Smooth muscle cell (in vitro differentiated cells): ENCODE data around the gene AGFG1. TPM values are rescaled to one million over a fixed set of nuclear protein-coding genes. Genes with fewer than 3 reads are reported as not detected.

Experiments
- DNase-seq: peaks from one replicate; lab custom pipeline; 2025; ENCODE audit not compliant: unreplicated experiment; lab: John Stamatoyannopoulos, UW
- H2AFZ ChIP-seq: fragments of 200-600 bp; sonication (generic); 2 replicates; pipeline ENCODE4 v1.6.0; 2016; ENCODE audit warnings: antibody characterized with exemption, low read depth, mild to moderate bottlenecking
- H3F3A ChIP-seq: fragments of 200-600 bp; sonication (generic); 2 replicates; pipeline ENCODE4 v1.6.0; 2017; ENCODE audit warnings: antibody characterized with exemption, low read depth
- H3K27ac ChIP-seq: fragments of 200-600 bp; sonication (generic); 2 replicates; pipeline ENCODE4 v1.5.1; 2016; ENCODE audit warnings: low read depth, mild to moderate bottlenecking
- H3K27me3 ChIP-seq: fragments of 200-600 bp; sonication (generic); 2 replicates; pipeline ENCODE4 v1.6.1; 2016; ENCODE audit warnings: low read depth, mild to moderate bottlenecking
- H3K36me3 ChIP-seq: fragments of 200-600 bp; sonication (generic); 2 replicates; pipeline ENCODE4 v1.5.1; 2016; ENCODE audit warnings: low read depth
- H3K4me1 ChIP-seq: fragments of 200-600 bp; sonication (generic); 2 replicates; pipeline ENCODE4 v1.5.1; 2016; ENCODE audit warnings: low read depth
- H3K4me2 ChIP-seq: fragments of 200-600 bp; sonication (generic); 2 replicates; pipeline ENCODE4 v1.6.0; 2016; ENCODE audit warnings: mild to moderate bottlenecking
- H3K4me3 ChIP-seq: fragments of 200-600 bp; sonication (generic); 2 replicates; pipeline ENCODE4 v1.5.1; 2016; ENCODE audit warnings: mild to moderate bottlenecking
- H3K79me2 ChIP-seq: fragments of 200-600 bp; sonication (generic); 2 replicates; pipeline ENCODE4 v1.6.0; 2016; ENCODE audit warnings: low read depth, mild to moderate bottlenecking
- H3K9ac ChIP-seq: fragments of 200-600 bp; sonication (generic); 2 replicates; pipeline ENCODE4 v1.6.0; 2016; ENCODE audit warnings: low read depth
- H3K9me3 ChIP-seq: fragments of 200-600 bp; sonication (generic); replicated peaks from 2 replicates; pipeline ENCODE4 v1.5.1; 2016; ENCODE audit warnings: low read depth
- H4K20me1 ChIP-seq: fragments of 200-600 bp; sonication (generic); 2 replicates; pipeline ENCODE4 v1.6.0; 2016; ENCODE audit warnings: low read depth
- WGBS: methylation state at CpG from one replicate; pipeline ENCODE4 v1.1.7; 2016; ENCODE audit warnings: low lambda C conversion rate; 5-methylcytosine and 5-hydroxymethylcytosine counted together
- polyA plus RNA-seq: library from polyadenylated mRNA; unstranded; fragments of >200 nt; fragmentation: Nextera tagmentation; extraction: Ambion mirVana; gene quantifications from 2 replicates; pipeline ENCODE4 v1.2.1, GENCODE V29; 2016
- total RNA-seq: library from RNA; depleted of rRNA; stranded (reverse); fragments of >200 nt; gene quantifications from 2 replicates; pipeline ENCODE4 v1.2.3, GENCODE V29; 2014
- TF ChIP-seq, protein P1 (sequence below): fragments of 200-600 bp; sonication (generic); IDR thresholded peaks from 2 replicates; pipeline ENCODE4 v1.5.1; 2017; ENCODE audit warnings: borderline replicate concordance, mild to moderate bottlenecking, antibody characterized with exemption; ENCODE audit not compliant: insufficient read depth, poor library complexity, severe bottlenecking

AGFG1 gene
- total and polyA plus RNA-seq, 2 experiments from 2014 or later, result 60.5 to 127 TPM

DNA sequence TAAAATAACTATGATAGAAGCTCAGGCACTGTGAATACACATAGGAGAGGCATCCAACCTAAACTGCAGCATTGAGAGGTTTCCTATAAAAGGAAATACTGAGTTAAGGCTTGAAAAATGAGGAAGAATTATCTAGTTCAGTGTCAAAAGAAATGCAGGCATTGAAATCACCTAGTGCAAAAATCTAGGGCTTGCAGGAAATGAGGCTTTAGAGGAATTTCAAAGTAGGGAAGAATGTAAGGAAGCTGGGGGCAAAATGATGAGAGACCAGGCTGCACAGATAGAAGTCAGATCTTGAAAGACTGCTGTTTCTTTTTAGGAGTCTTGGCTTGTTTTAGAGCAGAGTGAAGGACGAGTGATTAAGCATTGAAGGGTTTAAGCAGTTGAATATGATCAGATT, 98.7 kb downstream of the AGFG1 start:
- H3K4me3 ChIP-seq, result no peak overlapping the region
- peak overlapping the region; percentile 24 for H3K4me2 ChIP-seq
- H3K79me2 ChIP-seq, result no peaks in the 10 kb centered on the region
- H3K9me3 ChIP-seq, result no peaks in the 10 kb centered on the region
- 24% methylated on average over 1 of the region's 1 CpG for WGBS
- no peaks in the 10 kb centered on the region for H3K4me1 ChIP-seq
- no peaks in the 10 kb centered on the region for H4K20me1 ChIP-seq
- DNase-seq, result no peak
- H3F3A ChIP-seq, result peaks cover 21% of the 10 kb centered on the region
- no peaks in the 10 kb centered on the region for H3K27me3 ChIP-seq
- H3K27ac ChIP-seq, result peak overlapping the region; percentile 37
- H2AFZ ChIP-seq, result no peak overlapping the region
- no peak overlapping the region for H3K9ac ChIP-seq
- TF ChIP-seq, protein P1, sequence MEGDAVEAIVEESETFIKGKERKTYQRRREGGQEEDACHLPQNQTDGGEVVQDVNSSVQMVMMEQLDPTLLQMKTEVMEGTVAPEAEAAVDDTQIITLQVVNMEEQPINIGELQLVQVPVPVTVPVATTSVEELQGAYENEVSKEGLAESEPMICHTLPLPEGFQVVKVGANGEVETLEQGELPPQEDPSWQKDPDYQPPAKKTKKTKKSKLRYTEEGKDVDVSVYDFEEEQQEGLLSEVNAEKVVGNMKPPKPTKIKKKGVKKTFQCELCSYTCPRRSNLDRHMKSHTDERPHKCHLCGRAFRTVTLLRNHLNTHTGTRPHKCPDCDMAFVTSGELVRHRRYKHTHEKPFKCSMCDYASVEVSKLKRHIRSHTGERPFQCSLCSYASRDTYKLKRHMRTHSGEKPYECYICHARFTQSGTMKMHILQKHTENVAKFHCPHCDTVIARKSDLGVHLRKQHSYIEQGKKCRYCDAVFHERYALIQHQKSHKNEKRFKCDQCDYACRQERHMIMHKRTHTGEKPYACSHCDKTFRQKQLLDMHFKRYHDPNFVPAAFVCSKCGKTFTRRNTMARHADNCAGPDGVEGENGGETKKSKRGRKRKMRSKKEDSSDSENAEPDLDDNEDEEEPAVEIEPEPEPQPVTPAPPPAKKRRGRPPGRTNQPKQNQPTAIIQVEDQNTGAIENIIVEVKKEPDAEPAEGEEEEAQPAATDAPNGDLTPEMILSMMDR, result no peak
- no peaks in the 10 kb centered on the region for H3K36me3 ChIP-seq

DNA sequence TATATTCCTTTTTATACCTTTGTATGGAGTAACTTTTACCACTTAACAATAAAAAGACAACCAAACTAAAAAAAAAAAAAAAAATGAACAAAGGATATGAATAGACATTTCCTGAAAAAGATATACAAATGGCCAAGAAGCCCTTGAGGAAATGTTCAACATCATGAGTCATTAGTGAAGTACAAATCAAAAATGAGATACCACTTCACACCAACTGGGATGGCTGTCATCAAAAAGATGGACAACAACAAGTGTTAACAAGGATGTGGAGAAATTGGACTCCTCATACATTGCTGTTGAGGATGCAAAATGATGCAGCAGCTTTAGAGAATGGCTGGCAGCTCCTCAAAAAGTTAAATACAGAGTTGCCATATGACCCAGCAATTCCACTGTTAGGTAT, 104.2 kb downstream of the AGFG1 start:
- no peak overlapping the region for H3K4me2 ChIP-seq
- DNase-seq, result no peak
- H3K9me3 ChIP-seq, result no peaks in the 10 kb centered on the region
- H3K4me3 ChIP-seq, result no peak overlapping the region
- no peak overlapping the region for H3K27ac ChIP-seq
- no peaks in the 10 kb centered on the region for H3K79me2 ChIP-seq
- no peak overlapping the region for H2AFZ ChIP-seq
- TF ChIP-seq, protein P1, result no peak
- H4K20me1 ChIP-seq, result no peaks in the 10 kb centered on the region
- H3K9ac ChIP-seq, result no peak overlapping the region
- no peaks in the 10 kb centered on the region for H3K4me1 ChIP-seq
- no peaks in the 10 kb centered on the region for H3K27me3 ChIP-seq
- H3F3A ChIP-seq, result peaks cover 4% of the 10 kb centered on the region
- no peaks in the 10 kb centered on the region for H3K36me3 ChIP-seq

DNA sequence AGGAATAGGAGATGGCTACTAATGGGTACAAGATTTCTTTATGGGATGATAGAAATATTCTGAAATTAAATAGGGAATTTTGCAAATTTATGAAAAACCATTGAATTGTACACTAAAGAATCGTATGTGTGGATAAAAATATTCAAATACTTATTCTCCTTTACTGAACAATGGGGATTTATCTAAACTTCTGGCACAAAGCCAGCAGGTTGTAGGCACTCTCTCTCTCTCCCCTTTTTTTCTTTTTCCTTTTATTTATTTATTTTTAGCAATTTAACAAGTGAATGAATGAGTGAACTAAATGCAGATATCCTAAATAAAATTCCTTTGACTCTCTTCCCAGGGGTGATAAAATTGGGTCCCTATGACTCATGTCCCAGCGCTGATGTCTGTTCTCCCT, 104.9 kb downstream of the AGFG1 start:
- WGBS, result 82% methylated on average over 2 of the region's 2 CpGs
- H3K9me3 ChIP-seq, result no peaks in the 10 kb centered on the region
- H3K27ac ChIP-seq, result no peak overlapping the region
- no peaks in the 10 kb centered on the region for H3K27me3 ChIP-seq
- H3K9ac ChIP-seq, result no peak overlapping the region
- peaks cover 4% of the 10 kb centered on the region for H3F3A ChIP-seq
- H3K4me1 ChIP-seq, result no peaks in the 10 kb centered on the region
- H3K79me2 ChIP-seq, result no peaks in the 10 kb centered on the region
- H2AFZ ChIP-seq, result no peak overlapping the region
- TF ChIP-seq, protein P1, result no peak
- H4K20me1 ChIP-seq, result no peaks in the 10 kb centered on the region
- H3K4me2 ChIP-seq, result no peak overlapping the region
- H3K36me3 ChIP-seq, result no peaks in the 10 kb centered on the region
- DNase-seq, result no peak
- H3K4me3 ChIP-seq, result no peak overlapping the region

DNA sequence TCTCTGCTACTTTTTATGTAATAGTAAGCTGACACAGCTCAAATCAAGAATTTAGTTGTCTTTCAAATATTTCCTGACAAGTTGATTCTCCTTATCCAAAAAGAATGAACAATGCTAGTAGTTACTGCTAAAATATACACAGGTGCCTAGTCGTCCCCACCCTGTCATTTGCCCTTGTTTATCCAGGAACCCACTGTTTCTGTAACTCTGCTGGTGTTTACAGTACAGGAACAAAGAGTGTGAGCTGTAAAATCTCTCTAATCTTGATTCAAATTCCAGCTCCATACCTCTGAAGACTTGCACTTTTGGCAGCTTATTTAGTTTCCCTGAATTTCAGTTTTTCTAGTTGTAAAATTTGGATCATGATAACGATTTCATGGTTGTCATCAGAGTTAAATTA, 105.6 kb downstream of the AGFG1 start:
- Histone ChIP-seq H3K9ac (no peak overlapping the region), H3K79me2 (no peaks in the 10 kb centered on the region)
- WGBS, result 71% methylated on average over 2 of the region's 2 CpGs

More for the DNA sequence above, 105.6 kb downstream of the AGFG1 start:
- Histone ChIP-seq H2AFZ (no peak overlapping the region), H4K20me1 (no peaks in the 10 kb centered on the region), H3K27ac (no peak overlapping the region), H3K9me3 (no peaks in the 10 kb centered on the region), H3K4me3 (no peak overlapping the region), H3K36me3 (no peaks in the 10 kb centered on the region), H3F3A (peaks cover 3% of the 10 kb centered on the region), H3K27me3 (no peaks in the 10 kb centered on the region), H3K4me2 (no peak overlapping the region), H3K4me1 (no peaks in the 10 kb centered on the region)
- no peak for DNase-seq
- TF ChIP-seq, protein P1, result no peak
